GOT3 (cell line): ENCODE measurements around the gene TWIST1.

Source experiments
- DNase-seq: peaks from one replicate; lab custom pipeline; 2025; ENCODE audit warnings: mixed read lengths; lab: John Stamatoyannopoulos, UW

Gene TWIST1

DNA sequence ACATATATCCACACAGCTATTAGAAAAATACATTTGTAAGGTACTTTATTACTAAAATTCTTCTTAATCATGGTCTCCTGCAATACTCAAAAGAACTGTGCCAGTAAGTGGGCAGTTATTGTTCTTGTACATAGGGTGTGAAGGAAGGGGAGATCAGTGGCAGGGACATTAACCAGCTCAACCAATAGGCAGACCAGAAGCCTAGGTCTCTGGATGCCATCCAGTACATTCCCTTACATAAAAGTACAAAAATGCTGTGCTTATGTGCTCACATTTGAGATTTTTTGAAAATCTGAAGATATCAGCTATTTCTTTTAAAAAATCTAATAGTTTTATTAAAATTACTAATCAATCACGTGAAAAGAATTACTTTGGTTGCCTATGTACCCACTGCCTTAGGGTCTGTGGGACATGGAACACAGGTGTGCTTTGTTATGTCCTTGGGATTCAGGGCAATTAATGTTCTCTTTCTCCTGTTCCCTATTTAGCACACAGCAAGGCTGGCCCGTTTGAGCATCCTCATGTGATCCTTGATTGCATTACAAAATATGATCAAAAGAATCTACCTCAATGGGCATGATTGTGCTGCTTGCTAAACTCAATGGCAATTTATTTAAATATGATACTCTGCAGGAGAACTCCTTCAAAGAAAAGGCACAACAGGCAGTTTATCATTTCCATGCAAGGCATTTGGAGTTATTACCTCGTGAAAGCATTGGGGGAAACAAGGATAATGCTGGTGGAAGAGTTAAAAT, 22.7 kb downstream of the TWIST1 start:
- no peak for DNase-seq

DNA sequence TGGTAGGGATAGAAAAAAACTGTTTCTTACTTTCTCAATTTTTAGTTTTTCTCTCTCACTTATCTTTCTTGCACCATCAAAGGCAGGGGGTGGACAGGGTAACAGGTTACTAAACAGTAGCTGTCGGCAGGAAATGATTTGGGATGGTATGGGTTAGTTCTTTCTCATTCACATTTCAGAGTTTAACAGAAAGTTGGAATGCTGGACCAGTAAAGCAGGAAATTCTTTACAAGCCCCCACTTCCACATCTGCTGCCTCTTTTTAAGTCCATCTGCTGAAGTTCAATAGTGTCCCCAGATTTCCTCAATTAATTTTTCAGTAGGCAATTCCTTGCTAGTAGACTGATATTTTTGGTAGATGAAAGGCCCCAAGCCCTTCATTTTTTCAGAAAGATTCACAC, 23.3 kb downstream of the TWIST1 start:
- DNase-seq: no peak

DNA sequence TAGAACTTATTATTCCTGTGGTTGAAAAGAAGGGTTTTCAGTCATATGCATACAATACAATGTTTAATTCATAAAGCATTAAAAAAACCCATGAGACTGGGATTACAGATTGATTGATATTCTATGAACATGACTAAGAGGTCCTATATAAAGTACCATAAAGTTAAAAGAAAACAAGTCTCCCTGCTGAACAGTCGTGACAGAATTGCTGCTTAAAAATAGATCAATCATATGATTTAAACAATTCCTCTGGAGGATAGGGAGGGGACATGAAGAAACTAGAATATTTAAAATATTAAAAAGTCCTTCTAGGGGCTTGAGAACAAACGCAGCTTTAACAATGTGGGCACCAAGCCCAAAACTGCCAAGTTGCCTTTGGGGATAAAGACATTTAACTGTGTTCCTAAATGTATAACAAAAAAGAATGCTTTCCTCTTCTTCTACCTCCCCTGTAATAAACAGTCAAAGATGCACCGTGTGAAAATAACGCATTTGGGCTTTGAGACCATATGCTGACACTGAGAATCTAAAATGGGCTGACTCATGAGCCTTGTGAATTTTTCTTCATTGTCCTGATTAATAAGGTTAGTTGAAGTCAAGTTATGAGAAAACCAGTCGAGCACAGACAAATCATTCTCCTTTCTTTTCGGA, 25.8 kb downstream of the TWIST1 start:
- DNase-seq: no peak

DNA sequence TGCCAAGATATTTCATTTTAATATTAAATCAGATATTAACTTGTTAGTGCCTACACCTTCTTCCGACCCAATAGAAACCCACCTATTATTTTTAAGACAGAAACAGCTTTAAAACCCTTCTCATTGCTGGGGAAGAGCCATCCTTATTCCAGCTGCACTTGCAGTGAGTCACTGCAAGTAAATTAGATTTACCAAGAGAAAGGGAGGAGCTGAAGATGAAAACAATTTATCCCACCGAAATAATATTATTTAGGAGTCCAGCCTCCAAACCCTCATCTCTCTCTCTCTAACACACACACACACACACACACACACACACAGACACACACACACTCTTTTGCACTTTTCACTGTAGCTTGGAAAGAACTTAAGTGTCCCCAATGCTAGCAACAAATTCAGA, 26.9 kb downstream of the TWIST1 start:
- no peak for DNase-seq

DNA sequence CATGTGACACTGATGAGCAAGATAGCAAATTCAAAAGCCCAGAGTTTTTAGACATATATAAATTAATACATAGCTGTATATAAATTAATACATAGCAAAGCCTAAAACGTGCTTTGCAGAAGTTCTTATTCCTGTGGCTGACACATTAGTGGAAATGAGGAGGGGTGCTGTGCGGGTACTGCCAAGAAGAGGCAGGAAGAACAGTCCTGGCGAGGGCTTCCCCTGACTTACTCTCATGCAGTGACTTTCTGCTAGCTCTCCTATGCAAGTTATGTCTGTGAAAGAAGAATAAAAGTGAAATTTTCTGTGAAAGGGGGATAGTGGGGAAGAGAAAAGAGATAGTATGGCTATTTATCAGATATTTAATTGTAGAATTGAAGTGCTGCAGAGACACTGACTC, 27.6 kb downstream of the TWIST1 start:
- no peak for DNase-seq

DNA sequence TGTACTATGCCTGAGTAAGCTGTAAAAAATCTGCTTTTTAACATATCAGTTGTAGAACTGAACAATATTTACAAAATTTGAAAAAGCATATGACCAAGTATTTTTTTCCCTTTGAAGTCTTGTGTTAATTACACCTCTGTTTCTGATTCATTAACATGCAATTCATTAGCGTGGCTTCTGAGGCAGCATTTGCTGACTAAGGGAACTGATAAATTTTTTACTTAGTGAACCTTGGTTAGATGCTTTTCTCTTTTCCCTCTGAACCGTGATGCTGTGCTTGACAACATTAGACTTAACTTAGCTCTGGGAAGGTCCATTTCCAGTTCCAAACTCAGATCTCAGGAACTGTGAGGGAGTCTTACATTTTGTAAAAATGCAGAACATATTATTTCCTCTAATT, 28.1 kb downstream of the TWIST1 start:
- DNase-seq: no peak

DNA sequence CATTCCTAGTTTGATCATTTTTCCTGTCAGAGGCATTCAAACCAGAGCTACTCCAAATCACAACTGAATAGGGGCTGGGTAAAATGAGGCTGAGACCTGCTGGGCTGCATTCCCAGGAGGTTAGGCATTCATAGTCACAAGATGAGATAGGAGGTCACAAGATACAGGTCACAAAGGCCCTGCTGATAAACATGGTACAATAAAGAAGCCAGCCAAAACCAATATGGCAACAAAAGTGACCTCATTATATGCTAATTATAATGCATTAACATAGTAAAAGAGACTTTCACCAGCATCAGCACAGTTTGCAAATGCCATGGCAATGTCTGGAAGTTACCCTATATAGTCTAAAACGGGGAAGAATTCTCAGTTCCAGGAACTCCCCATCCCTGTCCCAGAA, 37.3 kb downstream of the TWIST1 start:
- no peak for DNase-seq

DNA sequence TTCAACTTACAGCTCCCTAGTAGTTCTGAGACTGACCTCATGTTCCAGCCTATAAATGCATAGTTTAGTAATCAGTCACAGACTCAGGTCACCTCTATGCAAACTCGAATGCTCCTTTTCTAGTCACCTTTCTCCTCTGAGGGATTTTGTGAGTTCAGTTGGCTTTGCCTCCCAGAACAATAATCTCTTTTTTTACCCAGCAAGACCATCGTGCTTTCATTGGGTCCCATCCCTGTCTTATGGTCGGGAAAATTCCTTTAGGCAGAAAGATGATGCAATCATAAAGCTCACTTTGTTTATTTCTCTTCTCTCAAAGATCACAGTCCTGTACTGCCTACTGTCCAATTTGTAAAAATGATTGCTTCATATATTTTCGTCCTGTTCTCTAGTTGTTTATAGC, 38.4 kb downstream of the TWIST1 start:
- no peak for DNase-seq

DNA sequence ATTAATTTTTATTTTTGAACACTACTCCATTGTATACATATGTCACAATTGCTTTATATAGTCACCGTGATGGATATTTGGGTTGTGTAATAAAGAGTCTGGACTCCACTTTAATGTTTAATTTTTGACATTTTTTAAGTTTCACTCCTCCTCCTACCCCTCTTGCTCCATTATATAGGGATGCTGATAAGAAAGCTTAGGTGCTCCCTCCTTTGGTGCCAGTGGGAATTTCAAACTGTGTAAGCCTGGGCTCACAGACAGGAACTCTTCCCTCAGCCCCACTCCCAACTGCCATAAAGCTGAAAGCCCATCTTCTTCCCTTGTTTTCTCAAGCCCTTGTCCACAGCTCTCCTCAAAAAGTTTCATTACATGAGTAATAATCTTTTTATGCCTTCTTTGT, 47.6 kb downstream of the TWIST1 start:
- no peak for DNase-seq

DNA sequence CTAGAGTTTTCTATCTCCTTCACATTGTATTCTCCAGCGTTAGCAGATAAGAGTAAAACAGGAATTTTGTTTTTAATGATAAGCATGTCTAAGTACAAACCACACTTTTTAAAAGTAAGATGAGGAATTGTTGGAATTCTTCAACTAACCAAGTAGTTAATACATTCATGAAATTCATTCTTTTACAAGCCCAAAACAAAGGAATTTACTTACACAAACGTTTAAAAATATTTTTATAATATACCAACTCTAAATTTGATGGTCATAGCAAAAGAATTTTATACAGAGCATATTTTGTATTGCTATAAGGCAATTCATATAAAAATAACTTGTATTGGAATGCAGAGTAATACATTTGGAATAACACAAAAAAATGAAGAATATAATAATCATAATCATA, 51.3 kb downstream of the TWIST1 start:
- no peak for DNase-seq
